DMS114 treated with DMSO at 0.1 percent for 48 hours (cell line): Measurements from ENCODE around the gene ATL1.
"Not testable (repeated sequence)": the region's sequence is repeated elsewhere in the genome, so short reads cannot be mapped to it uniquely, and the experiment has no call there.

Experiments
- DNase-seq: peaks from one replicate; lab custom pipeline; 2025; ENCODE audit not compliant: unreplicated experiment; lab: John Stamatoyannopoulos, UW

Gene ATL1

GRCh38 chr14:50534416-50534815 lies 25.5 kb upstream of the ATL1 start:
- no peak for DNase-seq

GRCh38 chr14:50534997-50535396 lies 24.9 kb upstream of the ATL1 start:
- DNase-seq = no peak

GRCh38 chr14:50538034-50538433 lies 21.9 kb upstream of the ATL1 start:
- DNase-seq = not testable (repeated sequence)

- DNase-seq = no peak
These were observed 20.9 kb upstream of the ATL1 start for GRCh38 chr14:50539051-50539450.

GRCh38 chr14:50541159-50541567 lies 18.8 kb upstream of the ATL1 start:
- no peak for DNase-seq

GRCh38 chr14:50542941-50543418 lies 17.0 kb upstream of the ATL1 start:
- DNase-seq = peak; percentile 8

- no peak for DNase-seq
These were observed 15.0 kb upstream of the ATL1 start for GRCh38 chr14:50544911-50545310.

- DNase-seq = no peak
These were observed 14.3 kb upstream of the ATL1 start for GRCh38 chr14:50545618-50546017.

- DNase-seq = no peak
These were observed 9.7 kb upstream of the ATL1 start for GRCh38 chr14:50550294-50550693.

GRCh38 chr14:50551877-50552276 lies 8.1 kb upstream of the ATL1 start:
- no peak for DNase-seq

GRCh38 chr14:50552796-50553195 lies 7.1 kb upstream of the ATL1 start:
- not testable (repeated sequence) for DNase-seq

- DNase-seq = peak; percentile 21
These were observed 963 bp downstream of the ATL1 start for GRCh38 chr14:50560931-50561285.

GRCh38 chr14:50562841-50563240 lies 2.9 kb downstream of the ATL1 start:
- DNase-seq = no peak

- DNase-seq = no peak
These were observed 9.8 kb downstream of the ATL1 start for GRCh38 chr14:50569714-50570274.

GRCh38 chr14:50573862-50574261 lies 13.9 kb downstream of the ATL1 start:
- DNase-seq = no peak

GRCh38 chr14:50575769-50576168 lies 15.8 kb downstream of the ATL1 start:
- DNase-seq = no peak

- no peak for DNase-seq
These were observed 18.0 kb downstream of the ATL1 start for GRCh38 chr14:50577982-50578381.

GRCh38 chr14:50578433-50578832 lies 18.5 kb downstream of the ATL1 start:
- no peak for DNase-seq

- no peak for DNase-seq
These were observed 30.5 kb downstream of the ATL1 start for GRCh38 chr14:50590464-50590863.

- no peak for DNase-seq
These were observed 34.8 kb downstream of the ATL1 start for GRCh38 chr14:50594577-50595316.

- DNase-seq = no peak
These were observed 38.8 kb downstream of the ATL1 start for GRCh38 chr14:50598765-50599164.

GRCh38 chr14:50599700-50600444 lies 39.9 kb downstream of the ATL1 start:
- DNase-seq = peak; percentile 10
